ENCODE data around the gene PCBP1. TPM values are rescaled to one million over a fixed set of nuclear protein-coding genes. Genes with fewer than 3 reads are reported as not detected.

The PCBP1 gene
- 426 and 427 TPM in 2 replicates for total RNA-seq

DNA sequence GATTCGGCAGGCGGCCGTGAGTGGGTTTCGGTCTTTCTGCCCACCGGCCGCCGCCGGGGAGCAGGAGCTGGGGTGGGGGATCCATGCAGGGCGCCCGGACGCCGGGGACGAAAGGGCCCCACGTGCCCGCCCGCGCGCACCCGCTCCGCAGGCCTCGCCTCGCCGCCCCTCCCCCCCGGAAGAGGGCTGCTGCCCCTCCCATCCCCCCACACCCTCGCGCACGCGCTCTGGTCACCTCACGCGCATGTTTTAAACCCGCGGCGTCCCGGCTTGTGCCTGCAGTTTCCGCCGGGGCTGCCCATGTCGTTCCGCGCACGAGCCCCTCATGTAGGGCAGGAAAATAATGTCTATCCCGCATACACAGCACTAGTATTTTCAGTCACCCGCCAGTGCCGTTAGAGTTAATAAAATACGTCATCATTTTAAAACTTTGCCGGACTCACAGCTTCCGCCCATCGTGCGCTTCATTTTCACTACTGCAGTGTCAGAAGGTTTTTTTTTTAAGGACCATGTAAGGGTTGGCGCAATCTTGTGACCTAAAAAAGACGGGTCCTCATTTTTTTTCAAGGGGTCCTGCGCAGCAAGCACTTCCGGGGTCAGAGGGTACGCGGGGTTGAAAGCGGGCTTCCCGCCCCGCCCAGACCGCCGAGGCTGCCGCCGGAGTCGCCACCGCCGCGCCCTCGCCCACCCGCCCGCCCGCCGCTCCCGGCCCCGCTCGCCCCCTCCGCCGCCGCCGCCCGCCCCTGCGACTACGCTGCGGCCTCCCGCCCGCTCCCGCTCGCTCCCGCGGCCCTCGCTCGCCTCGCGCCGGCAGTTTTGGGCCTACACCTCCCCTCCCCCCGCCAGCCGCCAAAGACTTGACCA is at the start of gene PCBP1:
Gene PCBP1, plus strand, starts transcription at position 640 of the 864 bp plus-strand sequence. CDS start 267 bp downstream, outside the sequence.
- Mint-ChIP-seq H3K27me3 (ENCODE audit: insufficient read depth) (no peaks in the 10 kb centered on the region), H3K27ac (peak within 1 kb of the TSS; percentile 100), H3K4me1 (ENCODE audit: low read depth) (peaks cover 56% of the 10 kb centered on the region), H3K4me3 (peak within 1 kb of the TSS; percentile 99), H3K36me3 (ENCODE audit: low read depth) (peaks cover 45% of the 10 kb centered on the region), H3K9me3 (no peaks in the 10 kb centered on the region)
- DNase-seq (ENCODE audit: low spot score): peak; percentile 91
- intact Hi-C loops (cut with micrococcal nuclease): loop anchor here (1.0 to 10.0 kb wide), 8 partner anchors 37 to 442 kb away; partner anchors contain the start of genes AAK1, SNRPG and TIA1

DNA sequence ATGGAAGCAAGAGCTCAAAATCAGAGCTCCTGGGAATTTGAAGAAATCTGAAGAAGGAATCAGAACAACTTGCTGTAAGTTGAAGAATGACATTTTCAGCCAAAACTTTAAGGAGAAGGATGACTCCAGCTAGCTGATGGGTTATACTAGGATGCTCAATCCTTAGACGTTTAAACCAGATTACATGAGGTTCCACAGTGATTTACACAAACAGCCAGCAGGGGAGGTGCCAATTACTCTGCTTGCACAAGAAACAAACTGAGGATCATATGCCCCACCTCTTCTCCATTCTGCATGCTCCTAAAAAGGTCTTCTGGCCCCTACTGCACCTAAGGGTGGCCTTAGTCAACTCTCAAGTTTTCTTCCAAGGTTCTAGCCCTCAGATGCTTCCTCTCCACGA is 47.9 kb upstream of the PCBP1 start:
- Mint-ChIP-seq H3K27ac (no peak overlapping the region), H3K36me3 (ENCODE audit: low read depth) (peaks cover 23% of the 10 kb centered on the region), H3K4me3 (no peak overlapping the region)

DNA sequence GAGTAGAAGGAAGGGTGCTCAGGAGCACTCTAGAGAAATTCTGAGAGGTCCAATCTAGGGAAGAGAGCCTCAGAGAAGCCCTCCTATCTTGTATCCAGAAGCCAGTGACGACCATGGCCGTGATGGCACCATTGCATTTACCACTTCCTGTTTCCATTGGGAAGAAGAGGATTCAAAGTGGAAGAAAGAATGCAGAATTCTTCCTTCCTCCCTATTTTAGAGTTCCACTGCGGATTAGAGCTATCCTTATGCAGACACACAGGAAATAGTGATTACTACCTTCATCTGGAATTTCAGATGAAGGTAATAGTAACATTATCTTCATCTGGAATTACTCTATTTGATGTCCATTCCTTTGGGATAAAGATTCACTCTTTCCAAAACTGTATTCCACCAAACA is 45.6 kb upstream of the PCBP1 start:
- H3K4me3 Mint-ChIP-seq: no peak overlapping the region
- H3K27ac Mint-ChIP-seq: no peak overlapping the region
- H3K27me3 Mint-ChIP-seq (ENCODE audit: insufficient read depth): peaks cover 3% of the 10 kb centered on the region
- H3K4me1 Mint-ChIP-seq (ENCODE audit: low read depth): peaks cover 81% of the 10 kb centered on the region
- intact Hi-C loops (cut with micrococcal nuclease): no loop called here
- H3K36me3 Mint-ChIP-seq (ENCODE audit: low read depth): peaks cover 34% of the 10 kb centered on the region
- H3K9me3 Mint-ChIP-seq: no peaks in the 10 kb centered on the region
- DNase-seq (ENCODE audit: low spot score): no peak

More for the DNA sequence above, 47.9 kb upstream of the PCBP1 start:
- intact Hi-C loops (cut with micrococcal nuclease): no loop called here
- H3K4me1 Mint-ChIP-seq (ENCODE audit: low read depth): peaks cover 76% of the 10 kb centered on the region
- H3K9me3 Mint-ChIP-seq: no peaks in the 10 kb centered on the region
- H3K27me3 Mint-ChIP-seq (ENCODE audit: insufficient read depth): peaks cover 5% of the 10 kb centered on the region
- no peak for DNase-seq (ENCODE audit: low spot score)

DNA sequence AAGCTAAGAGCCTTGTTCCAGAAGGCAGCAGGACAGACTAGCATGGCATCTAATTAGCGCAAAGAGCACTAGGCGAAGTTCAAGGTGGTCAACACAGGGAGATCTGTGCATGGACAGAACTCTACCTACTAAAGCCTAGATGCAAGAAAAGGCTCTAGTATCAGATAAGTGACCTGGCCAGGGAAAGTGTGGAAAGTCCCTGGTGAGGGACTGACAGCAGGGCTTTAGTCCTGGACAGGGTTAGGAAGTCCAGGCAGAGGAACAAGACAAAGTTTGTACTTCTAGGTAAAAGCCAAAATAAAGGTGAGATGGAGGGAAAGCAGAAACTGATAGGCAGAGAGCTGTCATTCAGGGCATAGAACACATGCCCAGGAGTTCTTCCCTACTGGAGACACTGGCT is 45.0 kb upstream of the PCBP1 start:
- H3K27me3 Mint-ChIP-seq (ENCODE audit: insufficient read depth): peaks cover under 1% of the 10 kb centered on the region
- intact Hi-C loops (cut with micrococcal nuclease): no loop called here
- H3K36me3 Mint-ChIP-seq (ENCODE audit: low read depth): peaks cover 36% of the 10 kb centered on the region
- no peak overlapping the region for H3K27ac Mint-ChIP-seq
- H3K4me1 Mint-ChIP-seq (ENCODE audit: low read depth): peaks cover 81% of the 10 kb centered on the region
- H3K4me3 Mint-ChIP-seq: no peak overlapping the region
- H3K9me3 Mint-ChIP-seq: no peaks in the 10 kb centered on the region
- no peak for DNase-seq (ENCODE audit: low spot score)

DNA sequence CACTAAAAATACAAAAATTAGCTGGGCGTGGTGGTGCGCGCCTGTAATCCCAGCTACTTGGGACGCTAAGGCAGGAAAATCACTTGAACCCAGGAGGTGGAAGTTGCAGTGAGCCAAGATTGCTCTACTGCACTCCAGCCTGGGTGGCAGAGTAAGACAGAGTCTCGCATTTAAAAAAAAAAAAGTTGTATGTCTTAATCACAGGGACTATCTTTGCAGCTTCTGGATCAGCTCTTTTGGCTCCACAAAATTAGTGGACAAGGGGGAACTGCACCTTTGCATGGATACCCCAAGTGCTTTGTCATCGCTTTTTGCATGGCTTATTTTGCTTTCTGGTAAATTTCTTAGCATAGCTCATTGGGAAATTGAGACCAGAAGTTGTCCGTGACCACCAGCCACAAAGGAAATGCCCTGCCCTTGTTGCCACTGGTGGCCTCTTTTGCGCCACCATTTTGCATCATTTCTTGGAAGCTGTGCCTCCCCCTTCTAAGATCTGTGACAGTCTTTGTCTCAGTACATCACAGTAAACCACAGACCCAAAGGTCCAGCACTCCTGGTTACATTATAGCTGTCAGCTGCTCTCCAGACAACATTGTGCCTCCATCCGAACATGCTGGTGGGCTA is 43.9 kb upstream of the PCBP1 start:
- DNase-seq (ENCODE audit: low spot score): peak; percentile 58
- Mint-ChIP-seq H3K27ac (peak overlapping the region; percentile 63), H3K4me1 (ENCODE audit: low read depth) (peaks cover 78% of the 10 kb centered on the region), H3K27me3 (ENCODE audit: insufficient read depth) (no peaks in the 10 kb centered on the region), H3K36me3 (ENCODE audit: low read depth) (peaks cover 37% of the 10 kb centered on the region), H3K9me3 (no peaks in the 10 kb centered on the region), H3K4me3 (peak overlapping the region; percentile 2)
- intact Hi-C loops (cut with micrococcal nuclease): no loop called here

DNA sequence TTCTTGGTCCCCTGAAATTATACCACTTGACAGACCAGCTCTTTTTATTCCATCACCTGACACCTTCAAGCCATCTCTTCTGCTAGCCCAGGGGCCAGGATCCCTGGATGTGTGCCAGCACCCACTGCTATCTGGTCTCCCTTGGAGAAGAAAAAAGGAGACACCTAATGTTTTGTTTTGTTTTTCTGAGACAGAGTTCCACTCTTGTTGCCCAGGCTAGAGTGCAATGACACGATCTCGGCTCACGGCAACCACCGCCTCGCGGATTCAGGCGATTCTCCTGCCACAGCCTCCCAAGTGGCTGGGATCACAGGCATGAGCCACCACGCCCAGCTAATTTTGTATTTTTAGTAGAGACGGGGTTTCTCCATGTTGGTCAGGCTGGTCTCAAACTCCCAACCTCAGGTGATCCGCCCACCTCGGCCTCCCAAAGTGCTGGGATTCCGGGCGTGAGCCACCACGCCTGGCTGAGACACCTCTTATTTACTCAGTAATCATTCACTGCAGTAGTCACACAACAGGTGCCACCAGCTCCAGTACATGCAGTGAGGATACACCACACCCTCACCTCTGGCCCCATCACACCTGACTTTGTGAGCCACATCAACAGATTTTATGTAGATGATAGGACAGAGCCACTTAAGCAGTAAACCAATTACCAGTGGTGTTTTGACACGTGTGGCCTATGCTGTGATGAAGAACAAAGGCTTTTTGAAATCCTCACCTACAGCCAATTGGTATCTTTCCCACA is 42.8 kb upstream of the PCBP1 start:
- H3K4me3 Mint-ChIP-seq: peak overlapping the region; percentile 2
- no peaks in the 10 kb centered on the region for H3K9me3 Mint-ChIP-seq
- peaks cover 82% of the 10 kb centered on the region for H3K4me1 Mint-ChIP-seq (ENCODE audit: low read depth)
- H3K27me3 Mint-ChIP-seq (ENCODE audit: insufficient read depth): no peaks in the 10 kb centered on the region
- no peak for DNase-seq (ENCODE audit: low spot score)
- intact Hi-C loops (cut with micrococcal nuclease): no loop called here
- H3K36me3 Mint-ChIP-seq (ENCODE audit: low read depth): peaks cover 42% of the 10 kb centered on the region
- H3K27ac Mint-ChIP-seq: peak overlapping the region; percentile 63

DNA sequence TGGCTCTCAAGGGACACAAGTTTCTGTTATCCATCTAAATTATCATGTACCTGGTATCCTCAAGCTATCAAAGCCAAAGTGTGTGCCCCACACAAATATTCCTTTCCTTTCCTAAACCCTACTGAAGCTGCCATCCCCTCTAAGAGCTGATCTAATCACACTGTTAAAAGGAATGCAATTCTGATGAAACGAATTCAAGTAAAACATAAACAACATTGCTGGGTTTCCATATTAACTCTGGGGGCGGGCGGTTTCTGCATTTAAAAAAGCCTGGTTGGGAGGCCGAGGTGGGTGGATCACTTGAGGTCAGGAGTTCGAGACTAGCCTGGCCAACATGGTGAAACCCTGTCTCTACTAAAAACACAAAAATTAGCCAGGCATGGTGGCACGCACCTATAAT is 41.9 kb upstream of the PCBP1 start:
- DNase-seq (ENCODE audit: low spot score): no peak
- no peak overlapping the region for H3K4me3 Mint-ChIP-seq
- H3K9me3 Mint-ChIP-seq: no peaks in the 10 kb centered on the region
- no peaks in the 10 kb centered on the region for H3K27me3 Mint-ChIP-seq (ENCODE audit: insufficient read depth)
- H3K27ac Mint-ChIP-seq: peak overlapping the region; percentile 42
- H3K4me1 Mint-ChIP-seq (ENCODE audit: low read depth): peaks cover 79% of the 10 kb centered on the region
- H3K36me3 Mint-ChIP-seq (ENCODE audit: low read depth): peaks cover 43% of the 10 kb centered on the region
- intact Hi-C loops (cut with micrococcal nuclease): no loop called here

DNA sequence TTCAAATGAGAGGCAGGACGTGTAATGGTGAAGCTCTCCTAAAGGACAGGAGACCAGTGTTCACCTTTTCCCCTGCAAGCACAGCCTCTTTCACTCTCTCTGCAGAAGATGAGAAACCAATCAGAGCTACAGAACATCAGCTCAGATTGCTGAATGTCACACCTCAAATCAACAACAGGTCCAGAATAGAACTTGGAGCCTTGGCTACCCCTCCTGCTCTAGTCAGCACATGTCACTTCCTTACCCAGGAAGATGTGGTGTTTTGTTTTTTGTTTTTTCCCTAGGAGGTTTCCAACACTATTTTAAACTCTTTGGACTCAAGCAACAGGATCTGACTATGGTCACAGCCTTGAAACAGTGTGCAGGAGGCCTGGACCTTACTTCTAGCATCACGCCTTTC is 41.3 kb upstream of the PCBP1 start:
- peak overlapping the region; percentile 42 for H3K27ac Mint-ChIP-seq
- no peaks in the 10 kb centered on the region for H3K9me3 Mint-ChIP-seq
- no peak for DNase-seq (ENCODE audit: low spot score)
- peaks cover 79% of the 10 kb centered on the region for H3K4me1 Mint-ChIP-seq (ENCODE audit: low read depth)
- no peaks in the 10 kb centered on the region for H3K27me3 Mint-ChIP-seq (ENCODE audit: insufficient read depth)
- peak overlapping the region; percentile 54 for H3K4me3 Mint-ChIP-seq
- peaks cover 44% of the 10 kb centered on the region for H3K36me3 Mint-ChIP-seq (ENCODE audit: low read depth)
- intact Hi-C loops (cut with micrococcal nuclease): no loop called here

DNA sequence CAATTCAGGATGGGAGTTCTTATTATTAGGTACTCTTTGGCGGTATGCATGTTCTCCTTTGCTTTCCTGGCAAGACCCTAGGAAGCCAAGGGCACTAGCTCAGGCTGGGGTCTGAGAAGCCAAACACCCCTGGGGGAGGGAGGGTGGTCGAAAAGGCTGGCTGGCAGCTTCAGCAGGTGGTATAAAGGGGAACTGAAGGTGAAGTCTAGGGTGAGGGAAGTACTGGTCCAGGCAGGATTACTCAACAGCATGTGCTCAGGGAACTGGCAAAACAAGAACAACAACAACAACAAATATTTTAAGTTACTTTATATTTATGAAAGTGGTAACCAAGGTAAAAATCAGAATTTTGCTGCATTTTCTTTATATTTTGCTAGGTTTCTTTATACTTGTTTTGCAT is 40.7 kb upstream of the PCBP1 start:
- peaks cover 74% of the 10 kb centered on the region for H3K4me1 Mint-ChIP-seq (ENCODE audit: low read depth)
- no peaks in the 10 kb centered on the region for H3K27me3 Mint-ChIP-seq (ENCODE audit: insufficient read depth)
- DNase-seq (ENCODE audit: low spot score): no peak
- peak overlapping the region; percentile 42 for H3K27ac Mint-ChIP-seq
- intact Hi-C loops (cut with micrococcal nuclease): no loop called here
- no peaks in the 10 kb centered on the region for H3K9me3 Mint-ChIP-seq
- peaks cover 45% of the 10 kb centered on the region for H3K36me3 Mint-ChIP-seq (ENCODE audit: low read depth)
- H3K4me3 Mint-ChIP-seq: no peak overlapping the region

DNA sequence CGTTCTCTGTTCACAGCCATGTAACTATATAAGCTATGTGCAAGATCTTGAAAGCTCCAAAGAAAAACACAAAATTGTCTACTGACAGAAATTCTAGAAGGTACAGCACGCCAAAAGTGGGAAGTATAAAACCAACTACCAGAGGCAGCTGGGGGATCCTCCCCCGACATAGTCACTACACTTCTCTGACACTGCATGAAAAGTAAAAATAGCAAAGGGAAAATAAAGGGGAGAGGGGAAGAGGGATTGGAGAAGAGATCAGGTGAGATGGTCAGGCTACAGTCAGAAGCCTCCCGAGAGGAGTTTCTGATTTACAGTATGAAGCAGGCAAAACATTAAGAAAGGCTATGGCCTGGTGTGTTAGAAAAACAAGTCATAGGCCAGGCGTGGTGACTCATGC is 39.8 kb upstream of the PCBP1 start:
- intact Hi-C loops (cut with micrococcal nuclease): no loop called here
- Mint-ChIP-seq H3K4me3 (no peak overlapping the region), H3K9me3 (no peaks in the 10 kb centered on the region), H3K27ac (no peak overlapping the region), H3K36me3 (ENCODE audit: low read depth) (peaks cover 51% of the 10 kb centered on the region), H3K4me1 (ENCODE audit: low read depth) (peaks cover 66% of the 10 kb centered on the region), H3K27me3 (ENCODE audit: insufficient read depth) (no peaks in the 10 kb centered on the region)
- DNase-seq (ENCODE audit: low spot score): no peak

DNA sequence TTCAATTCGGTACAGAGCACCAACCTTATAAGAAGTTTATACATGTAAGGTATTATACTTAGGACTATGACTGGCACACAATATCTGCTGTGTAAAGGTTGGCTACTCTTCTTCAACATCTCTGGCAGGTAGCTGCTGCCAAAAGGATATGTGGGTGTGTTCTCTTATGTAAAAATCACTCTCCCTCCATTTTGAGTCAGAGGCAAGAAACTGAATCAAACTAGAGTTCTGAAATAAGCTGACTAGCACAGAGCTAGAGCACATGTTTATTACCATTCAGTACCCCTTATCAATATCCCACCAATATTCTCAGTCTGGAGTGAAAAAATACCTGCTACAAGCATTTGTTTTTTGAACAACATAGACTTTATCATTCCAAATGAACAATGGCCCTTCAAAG is 38.0 kb upstream of the PCBP1 start:
- Mint-ChIP-seq H3K4me3 (no peak overlapping the region), H3K4me1 (ENCODE audit: low read depth) (peaks cover 48% of the 10 kb centered on the region), H3K36me3 (ENCODE audit: low read depth) (peaks cover 61% of the 10 kb centered on the region), H3K27ac (no peak overlapping the region), H3K27me3 (ENCODE audit: insufficient read depth) (no peaks in the 10 kb centered on the region), H3K9me3 (no peaks in the 10 kb centered on the region)
- no peak for DNase-seq (ENCODE audit: low spot score)
- intact Hi-C loops (cut with micrococcal nuclease): no loop called here

DNA sequence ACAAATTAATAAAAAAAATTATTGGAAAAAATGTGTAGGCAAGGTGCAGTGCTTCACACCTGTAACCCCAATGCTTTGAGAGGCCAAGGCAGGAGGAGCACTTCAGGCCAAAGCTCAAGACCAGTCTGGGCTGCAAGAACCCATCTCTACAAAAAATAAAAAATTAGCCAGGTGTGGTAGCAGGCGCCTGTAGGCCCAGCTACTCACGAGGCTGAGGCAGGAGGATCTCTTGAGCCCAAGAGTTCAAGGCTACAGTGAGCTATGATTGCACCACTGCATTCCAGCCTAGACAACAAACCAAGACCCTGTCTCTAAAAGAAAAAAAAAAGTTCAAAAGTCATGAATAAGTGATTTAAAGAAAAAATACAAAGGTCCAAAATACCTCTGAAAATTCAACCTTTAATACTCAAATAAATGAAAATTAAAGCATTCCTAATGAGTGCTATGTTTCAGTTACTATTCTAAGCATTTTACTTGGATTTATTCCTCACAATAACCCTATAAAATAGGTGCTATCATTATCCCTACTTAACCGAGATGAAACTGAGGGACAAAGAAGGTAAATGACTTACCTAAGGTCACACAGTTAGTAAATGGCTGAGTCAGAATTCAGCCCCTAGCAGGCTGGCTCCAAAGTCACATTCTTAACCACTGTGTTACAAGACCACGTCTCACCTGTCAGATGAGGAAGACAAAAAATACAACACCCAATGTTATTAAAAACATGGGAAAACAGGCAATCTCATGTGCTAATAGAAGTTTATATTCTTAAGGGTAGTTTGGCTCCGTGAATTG is 36.4 kb upstream of the PCBP1 start:
- intact Hi-C loops (cut with micrococcal nuclease): no loop called here
- H3K4me1 Mint-ChIP-seq (ENCODE audit: low read depth): peaks cover 33% of the 10 kb centered on the region
- no peak overlapping the region for H3K27ac Mint-ChIP-seq
- no peaks in the 10 kb centered on the region for H3K27me3 Mint-ChIP-seq (ENCODE audit: insufficient read depth)
- DNase-seq (ENCODE audit: low spot score): no peak
- no peaks in the 10 kb centered on the region for H3K9me3 Mint-ChIP-seq
- peaks cover 63% of the 10 kb centered on the region for H3K36me3 Mint-ChIP-seq (ENCODE audit: low read depth)
- no peak overlapping the region for H3K4me3 Mint-ChIP-seq

Measured in activated T-helper 1 cell treated with anti-CD3 and anti-CD28 coated beads, Interleukin-12 subunit alpha, Interleukin-12 subunit beta, Interleukin-2, Interleukin-4 antibody, amounts not matched to agents 30 ng/mL and 10 ng/mL and 1 ng/mL, durations not matched to agents 14 hours and 24 hours and 36 hours (primary cell).